ENCODE measurements around the gene RPTOR.

DNA sequence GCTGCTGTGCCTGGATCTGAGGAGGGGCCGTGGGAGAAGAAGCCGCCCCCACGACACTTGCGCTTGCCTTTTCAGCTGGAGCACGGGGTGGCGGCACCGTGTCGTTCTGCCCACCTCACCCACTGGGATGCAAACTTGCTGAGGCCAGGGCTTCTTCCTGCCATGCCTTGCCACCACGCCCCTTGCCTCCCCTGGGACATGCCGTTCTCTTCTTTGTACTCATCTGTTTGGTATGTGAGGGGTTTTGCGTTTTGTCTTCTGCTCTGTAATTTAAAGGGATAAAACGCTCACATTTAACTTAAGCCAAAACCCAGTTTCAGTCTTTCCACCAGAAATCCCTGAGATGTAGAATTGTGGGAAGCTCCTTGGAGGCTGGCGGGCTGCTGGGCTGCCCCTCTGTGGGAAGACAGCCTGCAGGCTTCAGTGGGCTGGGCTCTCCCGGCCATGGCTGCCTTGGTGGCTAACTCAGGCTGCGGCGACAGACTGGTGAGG is 180.2 kb downstream of the RPTOR start:
- TF ChIP-seq, protein P1, sequence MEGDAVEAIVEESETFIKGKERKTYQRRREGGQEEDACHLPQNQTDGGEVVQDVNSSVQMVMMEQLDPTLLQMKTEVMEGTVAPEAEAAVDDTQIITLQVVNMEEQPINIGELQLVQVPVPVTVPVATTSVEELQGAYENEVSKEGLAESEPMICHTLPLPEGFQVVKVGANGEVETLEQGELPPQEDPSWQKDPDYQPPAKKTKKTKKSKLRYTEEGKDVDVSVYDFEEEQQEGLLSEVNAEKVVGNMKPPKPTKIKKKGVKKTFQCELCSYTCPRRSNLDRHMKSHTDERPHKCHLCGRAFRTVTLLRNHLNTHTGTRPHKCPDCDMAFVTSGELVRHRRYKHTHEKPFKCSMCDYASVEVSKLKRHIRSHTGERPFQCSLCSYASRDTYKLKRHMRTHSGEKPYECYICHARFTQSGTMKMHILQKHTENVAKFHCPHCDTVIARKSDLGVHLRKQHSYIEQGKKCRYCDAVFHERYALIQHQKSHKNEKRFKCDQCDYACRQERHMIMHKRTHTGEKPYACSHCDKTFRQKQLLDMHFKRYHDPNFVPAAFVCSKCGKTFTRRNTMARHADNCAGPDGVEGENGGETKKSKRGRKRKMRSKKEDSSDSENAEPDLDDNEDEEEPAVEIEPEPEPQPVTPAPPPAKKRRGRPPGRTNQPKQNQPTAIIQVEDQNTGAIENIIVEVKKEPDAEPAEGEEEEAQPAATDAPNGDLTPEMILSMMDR (IDR thresholded peaks at IDR 0.05) = no peak
- TF ChIP-seq POLR2AphosphoS5 (IDR thresholded peaks at IDR 0.05; ENCODE audit: low read depth, low read length) (no peak), TCF7L2 (IDR thresholded peaks at IDR 0.05; ENCODE audit: low read depth, low read length) (no peak)
- TF ChIP-seq, protein P2, sequence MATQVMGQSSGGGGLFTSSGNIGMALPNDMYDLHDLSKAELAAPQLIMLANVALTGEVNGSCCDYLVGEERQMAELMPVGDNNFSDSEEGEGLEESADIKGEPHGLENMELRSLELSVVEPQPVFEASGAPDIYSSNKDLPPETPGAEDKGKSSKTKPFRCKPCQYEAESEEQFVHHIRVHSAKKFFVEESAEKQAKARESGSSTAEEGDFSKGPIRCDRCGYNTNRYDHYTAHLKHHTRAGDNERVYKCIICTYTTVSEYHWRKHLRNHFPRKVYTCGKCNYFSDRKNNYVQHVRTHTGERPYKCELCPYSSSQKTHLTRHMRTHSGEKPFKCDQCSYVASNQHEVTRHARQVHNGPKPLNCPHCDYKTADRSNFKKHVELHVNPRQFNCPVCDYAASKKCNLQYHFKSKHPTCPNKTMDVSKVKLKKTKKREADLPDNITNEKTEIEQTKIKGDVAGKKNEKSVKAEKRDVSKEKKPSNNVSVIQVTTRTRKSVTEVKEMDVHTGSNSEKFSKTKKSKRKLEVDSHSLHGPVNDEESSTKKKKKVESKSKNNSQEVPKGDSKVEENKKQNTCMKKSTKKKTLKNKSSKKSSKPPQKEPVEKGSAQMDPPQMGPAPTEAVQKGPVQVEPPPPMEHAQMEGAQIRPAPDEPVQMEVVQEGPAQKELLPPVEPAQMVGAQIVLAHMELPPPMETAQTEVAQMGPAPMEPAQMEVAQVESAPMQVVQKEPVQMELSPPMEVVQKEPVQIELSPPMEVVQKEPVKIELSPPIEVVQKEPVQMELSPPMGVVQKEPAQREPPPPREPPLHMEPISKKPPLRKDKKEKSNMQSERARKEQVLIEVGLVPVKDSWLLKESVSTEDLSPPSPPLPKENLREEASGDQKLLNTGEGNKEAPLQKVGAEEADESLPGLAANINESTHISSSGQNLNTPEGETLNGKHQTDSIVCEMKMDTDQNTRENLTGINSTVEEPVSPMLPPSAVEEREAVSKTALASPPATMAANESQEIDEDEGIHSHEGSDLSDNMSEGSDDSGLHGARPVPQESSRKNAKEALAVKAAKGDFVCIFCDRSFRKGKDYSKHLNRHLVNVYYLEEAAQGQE (IDR thresholded peaks at IDR 0.05; ENCODE audit: insufficient read depth in 1 of 2, low read depth in 2 of 2, low read length in 1 of 2) = no peak
